Progenitor cell of endocrine pancreas (in vitro differentiated cells): ENCODE data around the gene GJB6. TPM values are rescaled to one million over a fixed set of nuclear protein-coding genes. Genes with fewer than 3 reads are reported as not detected.
A peak's percentile ranks its signal among the peaks of the same experiment; 100 is the strongest.

Experiments used
- DNase-seq: peaks from one replicate; pipeline ENCODE4 v3.0.0; 2021; ENCODE audit warnings: low spot score; ENCODE audit not compliant: unreplicated experiment
- H3K27ac Mint-ChIP-seq: 2 replicates; pipeline ENCODE4 v1.8.0; 2021; ENCODE audit warnings: mild to moderate bottlenecking, moderate library complexity, mixed read lengths
- H3K27me3 Mint-ChIP-seq: 2 replicates; pipeline ENCODE4 v1.8.0; 2021; ENCODE audit warnings: mixed read lengths
- H3K36me3 Mint-ChIP-seq: 2 replicates; pipeline ENCODE4 v1.8.0; 2022; ENCODE audit warnings: mixed read lengths; ENCODE audit not compliant: insufficient read depth
- H3K4me1 Mint-ChIP-seq: 2 replicates; pipeline ENCODE4 v1.8.0; 2021; ENCODE audit warnings: low read depth, mixed read lengths
- H3K4me3 Mint-ChIP-seq: 2 replicates; pipeline ENCODE4 v1.8.0; 2021; ENCODE audit warnings: low read depth, mild to moderate bottlenecking, moderate library complexity, mixed read lengths
- H3K9me3 Mint-ChIP-seq: 2 replicates; pipeline ENCODE4 v1.8.0; 2021; ENCODE audit warnings: low read depth, mixed read lengths
- CTCF ChIP-seq: fragments of 200-600 bp; sonication (generic); IDR thresholded peaks from one replicate; pipeline ENCODE4 v1.5.0; 2021; ENCODE audit warnings: antibody characterized with exemption, mild to moderate bottlenecking; ENCODE audit not compliant: unreplicated experiment
- total RNA-seq: library from RNA; stranded (reverse); gene quantifications from 2 replicates; pipeline ENCODE4 v1.2.1, GENCODE V29; 2021

GJB6 gene
- total RNA-seq, 1 donor from 2014 or later: 1.5 TPM

GRCh38 chr13:20254076-20254475, 22.0 kb upstream of the GJB6 start:
- H3K27ac Mint-ChIP-seq: no peak overlapping the region
- H3K27me3 Mint-ChIP-seq: peaks cover 11% of the 10 kb centered on the region
- no peaks in the 10 kb centered on the region for H3K9me3 Mint-ChIP-seq
- no peak for TF ChIP-seq CTCF
- H3K4me1 Mint-ChIP-seq: no peaks in the 10 kb centered on the region
- no peak for DNase-seq
- no peak overlapping the region for H3K4me3 Mint-ChIP-seq
- no peaks in the 10 kb centered on the region for H3K36me3 Mint-ChIP-seq

DNA sequence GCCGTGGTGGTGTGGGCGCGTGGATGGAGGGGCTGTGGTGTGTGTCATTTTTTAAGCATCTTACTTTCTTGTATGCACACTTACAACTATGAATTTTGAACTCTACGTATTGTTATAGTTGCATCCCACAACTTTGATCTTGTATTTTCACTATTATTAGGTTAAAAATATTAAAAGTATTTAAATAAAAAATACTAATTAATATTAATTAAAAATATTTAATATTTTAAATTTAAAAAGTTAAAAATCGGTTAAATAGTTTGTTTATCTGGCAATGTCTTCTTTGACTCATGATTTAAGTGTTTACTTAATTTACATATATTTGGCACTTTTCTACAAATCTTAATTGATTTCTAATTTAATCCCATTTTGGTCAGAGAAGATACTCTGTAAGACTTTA, 17.8 kb upstream of the GJB6 start:
- TF ChIP-seq CTCF: no peak
- Mint-ChIP-seq H3K9me3 (no peaks in the 10 kb centered on the region), H3K4me3 (no peak overlapping the region), H3K36me3 (no peaks in the 10 kb centered on the region), H3K4me1 (peaks cover 9% of the 10 kb centered on the region), H3K27me3 (peaks cover 2% of the 10 kb centered on the region), H3K27ac (no peak overlapping the region)
- no peak for DNase-seq

GRCh38 chr13:20247963-20248362, 15.8 kb upstream of the GJB6 start:
- Mint-ChIP-seq H3K4me3 (no peak overlapping the region), H3K27ac (no peak overlapping the region), H3K36me3 (no peaks in the 10 kb centered on the region), H3K9me3 (peaks cover 10% of the 10 kb centered on the region), H3K27me3 (no peaks in the 10 kb centered on the region), H3K4me1 (peaks cover 9% of the 10 kb centered on the region)
- no peak for DNase-seq
- no peak for TF ChIP-seq CTCF

DNA sequence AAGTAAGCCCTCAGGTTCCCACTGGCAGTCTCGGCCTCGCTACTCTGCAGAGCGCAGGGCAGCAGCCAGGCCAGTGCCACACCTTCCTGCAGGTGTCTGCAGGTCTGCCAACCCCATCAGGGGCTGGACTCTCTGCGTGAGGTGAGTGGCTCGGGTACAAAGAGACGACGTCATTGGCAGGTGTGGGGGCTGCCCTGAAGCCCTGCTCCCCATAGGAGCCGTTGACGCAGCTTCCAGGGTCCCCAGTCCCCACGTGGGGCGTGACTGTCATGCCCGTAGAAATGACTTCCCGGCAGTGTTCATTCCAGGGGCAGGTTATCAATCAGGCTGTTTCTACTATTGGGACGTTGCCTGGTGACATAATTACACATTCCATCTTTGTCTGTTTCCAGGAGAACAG, 15.3 kb upstream of the GJB6 start:
- peaks cover 9% of the 10 kb centered on the region for H3K4me1 Mint-ChIP-seq
- no peak for TF ChIP-seq CTCF
- H3K9me3 Mint-ChIP-seq: peaks cover 14% of the 10 kb centered on the region
- H3K36me3 Mint-ChIP-seq: no peaks in the 10 kb centered on the region
- DNase-seq: no peak
- H3K27ac Mint-ChIP-seq: peak overlapping the region; percentile 59
- H3K27me3 Mint-ChIP-seq: no peaks in the 10 kb centered on the region
- no peak overlapping the region for H3K4me3 Mint-ChIP-seq

- H3K27ac Mint-ChIP-seq: no peak overlapping the region
- DNase-seq: no peak
- no peaks in the 10 kb centered on the region for H3K4me1 Mint-ChIP-seq
- H3K4me3 Mint-ChIP-seq: no peak overlapping the region
- H3K27me3 Mint-ChIP-seq: peaks cover 23% of the 10 kb centered on the region
- no peaks in the 10 kb centered on the region for H3K36me3 Mint-ChIP-seq
- TF ChIP-seq CTCF: no peak
- H3K9me3 Mint-ChIP-seq: peaks cover 14% of the 10 kb centered on the region
Measured at GRCh38 chr13:20241593-20241992, 9.5 kb upstream of the GJB6 start.
